ENCODE data around the gene CNGA2. TPM values are rescaled to one million over a fixed set of nuclear protein-coding genes. Genes with fewer than 3 reads are reported as not detected.

The CNGA2 gene
- total and polyA plus RNA-seq, 2 donors (not counting 3 experiments of a cell fraction or from before 2014, with no cell fraction given), result not detected

- FAIRE-seq, result no peak
- no peak for DNase-seq (ENCODE audit: low read depth, low spot score)
- TF ChIP-seq POLR2AphosphoS5 (IDR thresholded peaks at IDR 0.05; ENCODE audit: insufficient read depth, low read depth, low read length) (no peak), EZH2 (IDR thresholded peaks at IDR 0.05; ENCODE audit: borderline replicate concordance, low read depth, low read length, severe bottlenecking) (no peak), MYC (IDR thresholded peaks at IDR 0.05; ENCODE audit: low read depth, low read length) (no peak), CTCF (IDR thresholded peaks at IDR 0.05; ENCODE audit: extremely low read depth in 1 of 2, insufficient read depth in 1 of 2, low read depth in 1 of 2, low read length in 2 of 2) (no peak), FOS (IDR thresholded peaks at IDR 0.05; ENCODE audit: borderline replicate concordance, insufficient read depth, low read length) (no peak), MAX (IDR thresholded peaks at IDR 0.05; ENCODE audit: insufficient read depth, insufficient read length) (no peak)
- H3K4me2 ChIP-seq (ENCODE audit: insufficient read depth, low read length), result no peak overlapping the region
- no peaks in the 10 kb centered on the region for H3K9me1 ChIP-seq (replicated peaks; ENCODE audit: control insufficient read depth, extremely low read depth, insufficient read depth, low read length)
- intact Hi-C loops (cut with micrococcal nuclease) (no loop called here), dilution Hi-C loops (cut with MboI; ENCODE audit: extremely low pct_ligation_motif_present, low sequenced_read_pairs) (no loop called here)
- no peaks in the 10 kb centered on the region for H3K79me2 ChIP-seq (ENCODE audit: control insufficient read depth, insufficient read depth, low read length)
- no TSS peak for BruUV-seq (replicated peaks)
- no peak overlapping the region for H3K9ac ChIP-seq (replicated peaks; ENCODE audit: extremely low read depth, insufficient read depth, low read length)
- CTCF ChIA-PET, result no interaction called here
- no peaks in the 10 kb centered on the region for H4K20me1 ChIP-seq (replicated peaks; ENCODE audit: control insufficient read depth, extremely low read depth, insufficient read depth, low read length)
- no peak overlapping the region for H3K4me3 ChIP-seq (replicated peaks in 1 of 3; ENCODE audit: insufficient read depth in 1 of 3, low read depth in 1 of 3, low read length in 3 of 3)
- H3K27ac ChIP-seq (ENCODE audit: insufficient read depth, low read depth, low read length), result no peak overlapping the region
- H3K9me3 ChIP-seq (replicated peaks; ENCODE audit: control insufficient read depth, insufficient read depth, low read length), result no peaks in the 10 kb centered on the region
- no peak overlapping the region for H2AFZ ChIP-seq (ENCODE audit: low read depth, low read length)
- no peaks in the 10 kb centered on the region for H3K4me1 ChIP-seq (ENCODE audit: control insufficient read depth, extremely low read depth, insufficient read depth, low read length)
- no peaks in the 10 kb centered on the region for H3K36me3 ChIP-seq (ENCODE audit: control insufficient read depth in 2 of 2, extremely low read depth in 1 of 2, insufficient read depth in 2 of 2, low read length in 2 of 2)
- no peaks in the 10 kb centered on the region for H3K27me3 ChIP-seq (ENCODE audit: control insufficient read depth in 2 of 2, insufficient read depth in 2 of 2, low read length in 2 of 2)
- POLR2A ChIA-PET, result no interaction called here
Measured at GRCh38 chrX:151791961-151792360, 57.4 kb downstream of the CNGA2 start.

GRCh38 chrX:151792505-151792904, 58.0 kb downstream of the CNGA2 start:
- DNase-seq (ENCODE audit: low read depth, low spot score), result no peak
- intact Hi-C loops (cut with micrococcal nuclease) (no loop called here), dilution Hi-C loops (cut with MboI; ENCODE audit: extremely low pct_ligation_motif_present, low sequenced_read_pairs) (no loop called here)
- ChIA-PET CTCF (no interaction called here), POLR2A (no interaction called here)
- H3K27ac ChIP-seq (ENCODE audit: insufficient read depth, low read depth, low read length), result no peak overlapping the region
- FAIRE-seq, result no peak
- H3K9me1 ChIP-seq (replicated peaks; ENCODE audit: control insufficient read depth, extremely low read depth, insufficient read depth, low read length), result no peaks in the 10 kb centered on the region
- no peaks in the 10 kb centered on the region for H3K36me3 ChIP-seq (ENCODE audit: control insufficient read depth in 2 of 2, extremely low read depth in 1 of 2, insufficient read depth in 2 of 2, low read length in 2 of 2)
- no peak overlapping the region for H3K9ac ChIP-seq (replicated peaks; ENCODE audit: extremely low read depth, insufficient read depth, low read length)
- H4K20me1 ChIP-seq (replicated peaks; ENCODE audit: control insufficient read depth, extremely low read depth, insufficient read depth, low read length), result no peaks in the 10 kb centered on the region
- no TSS peak for BruUV-seq (replicated peaks)
- no peaks in the 10 kb centered on the region for H3K4me1 ChIP-seq (ENCODE audit: control insufficient read depth, extremely low read depth, insufficient read depth, low read length)
- H3K27me3 ChIP-seq (ENCODE audit: control insufficient read depth in 2 of 2, insufficient read depth in 2 of 2, low read length in 2 of 2), result no peaks in the 10 kb centered on the region
- H3K4me3 ChIP-seq (replicated peaks in 1 of 3; ENCODE audit: insufficient read depth in 1 of 3, low read depth in 1 of 3, low read length in 3 of 3), result no peak overlapping the region
- H3K79me2 ChIP-seq (ENCODE audit: control insufficient read depth, insufficient read depth, low read length), result no peaks in the 10 kb centered on the region
- no peak for TF ChIP-seq FOS (IDR thresholded peaks at IDR 0.05; ENCODE audit: borderline replicate concordance, insufficient read depth, low read length)
- no peak for TF ChIP-seq GATA2 (IDR thresholded peaks at IDR 0.05; ENCODE audit: insufficient read depth, insufficient read length, low read depth, low read length)
- no peak for TF ChIP-seq CTCF (IDR thresholded peaks at IDR 0.05; ENCODE audit: extremely low read depth in 1 of 2, insufficient read depth in 1 of 2, low read depth in 1 of 2, low read length in 2 of 2)
- no peak for TF ChIP-seq POLR2A (IDR thresholded peaks at IDR 0.05; ENCODE audit: low read depth, low read length)
- TF ChIP-seq POLR2AphosphoS5 (IDR thresholded peaks at IDR 0.05; ENCODE audit: insufficient read depth, low read depth, low read length), result no peak
- no peak for TF ChIP-seq MYC (IDR thresholded peaks at IDR 0.05; ENCODE audit: low read depth, low read length)
- TF ChIP-seq EZH2 (IDR thresholded peaks at IDR 0.05; ENCODE audit: borderline replicate concordance, low read depth, low read length, severe bottlenecking), result no peak
- TF ChIP-seq MAX (IDR thresholded peaks at IDR 0.05; ENCODE audit: insufficient read depth, insufficient read length), result no peak
- TF ChIP-seq JUN (IDR thresholded peaks at IDR 0.05; ENCODE audit: borderline replicate concordance, insufficient read depth, insufficient read length, low read depth), result no peak
- H3K4me2 ChIP-seq (ENCODE audit: insufficient read depth, low read length), result no peak overlapping the region
- no peaks in the 10 kb centered on the region for H3K9me3 ChIP-seq (replicated peaks; ENCODE audit: control insufficient read depth, insufficient read depth, low read length)
- no peak overlapping the region for H2AFZ ChIP-seq (ENCODE audit: low read depth, low read length)
